ENCODE results near the gene ADAMTS14. TPM values are rescaled to one million over a fixed set of nuclear protein-coding genes. Genes with fewer than 3 reads are reported as not detected.

Gene ADAMTS14
- total and polyA plus RNA-seq, 5 donors from 2014 or later: not detected

DNA sequence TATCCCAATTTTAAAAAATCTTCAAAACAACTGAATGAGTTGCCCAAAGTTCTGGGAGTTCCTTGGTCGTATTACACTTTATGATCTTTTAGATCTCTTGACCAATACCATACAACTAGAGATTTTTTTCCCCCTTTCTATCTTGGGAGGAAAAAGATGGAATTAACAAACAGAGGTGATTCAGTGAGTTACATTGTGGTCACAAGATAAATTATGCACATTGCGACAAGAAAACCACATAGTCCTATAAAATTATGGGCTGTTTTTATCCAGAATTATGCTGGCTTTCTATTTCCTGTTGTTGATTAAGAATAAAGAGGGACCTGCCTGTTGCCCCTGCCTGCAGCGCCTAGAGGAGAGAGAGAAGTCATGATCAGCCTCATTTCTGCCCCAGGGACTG lies 135.2 kb downstream of the ADAMTS14 start:
- H3K4me1 Mint-ChIP-seq: no peaks in the 10 kb centered on the region
- H3K27me3 Mint-ChIP-seq: peaks cover 18% of the 10 kb centered on the region
- DNase-seq: no peak
- H3K27ac ChIP-seq (ENCODE audit: insufficient read depth, low read length, poor library complexity, severe bottlenecking): no peak overlapping the region
- peaks cover 0 to 4% (median 0%) of the 10 kb centered on the region in 7 donors for H3K9me3 Mint-ChIP-seq
- H3K36me3 Mint-ChIP-seq: no peaks in the 10 kb centered on the region
- no peak overlapping the region for H3K4me3 ChIP-seq (ENCODE audit: low read depth, low read length)
- H3K27me3 ChIP-seq (ENCODE audit: control insufficient read depth, insufficient read depth, low read length): peaks cover 3% of the 10 kb centered on the region
- H3K4me1 ChIP-seq (ENCODE audit: control insufficient read depth, insufficient read depth, low read length, poor library complexity, severe bottlenecking): no peaks in the 10 kb centered on the region
- ATAC-seq (ENCODE audit: low read depth in 2 of 2): no peak
- H3K27ac Mint-ChIP-seq: no peak overlapping the region
- no peaks in the 10 kb centered on the region for H3K36me3 ChIP-seq (ENCODE audit: control insufficient read depth, insufficient read depth, low read length)
- no peak overlapping the region for H3K4me3 Mint-ChIP-seq
- no peaks in the 10 kb centered on the region for H3K9me3 ChIP-seq (ENCODE audit: control insufficient read depth in 2 of 2, low read length in 2 of 2)

DNA sequence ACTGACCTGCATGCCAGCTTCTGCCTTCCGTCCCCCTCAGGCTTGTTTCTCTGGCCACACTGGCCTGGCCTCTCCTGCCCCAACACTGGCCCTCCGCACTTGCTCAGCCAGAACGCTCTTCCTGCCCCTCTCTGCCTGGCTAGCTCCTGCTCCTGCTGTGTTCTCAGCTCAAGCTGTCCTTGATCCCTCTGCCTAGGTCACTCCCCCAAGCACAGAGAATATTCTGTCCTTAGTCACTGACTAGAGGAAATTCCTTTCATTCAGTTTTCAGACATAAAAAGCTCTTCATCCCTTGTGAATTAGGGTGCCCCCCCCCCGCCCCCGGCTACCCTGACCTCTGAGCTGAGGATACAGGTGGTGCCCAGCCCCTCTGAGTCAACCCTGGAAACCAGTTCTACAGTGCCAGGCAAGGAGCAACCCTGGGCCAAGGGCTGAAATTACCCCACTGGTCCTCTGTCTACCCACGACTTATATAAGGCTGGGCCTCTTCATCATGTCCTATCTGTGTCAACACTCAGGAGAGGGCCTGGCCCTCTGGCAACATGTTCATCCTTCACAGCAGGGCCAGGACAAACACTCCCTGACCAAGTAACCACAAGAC lies 136.8 kb downstream of the ADAMTS14 start:
- Mint-ChIP-seq H3K4me1 (peaks cover 0 to 2% (median under 1%) of the 10 kb centered on the region in 4 donors), H3K27me3 (peaks cover 18% of the 10 kb centered on the region), H3K27ac (no peak overlapping the region), H3K36me3 (no peaks in the 10 kb centered on the region), H3K9me3 (peaks cover 0 to 4% (median 0%) of the 10 kb centered on the region in 7 donors), H3K4me3 (peak overlapping the region in 1 of 4 donors; percentile 28)
- no peak for DNase-seq
- Histone ChIP-seq H3K27ac (ENCODE audit: insufficient read depth, low read length, poor library complexity, severe bottlenecking) (no peak overlapping the region), H3K27me3 (ENCODE audit: control insufficient read depth, insufficient read depth, low read length) (peaks cover 3% of the 10 kb centered on the region), H3K9me3 (ENCODE audit: control insufficient read depth in 2 of 2, low read length in 2 of 2) (no peaks in the 10 kb centered on the region), H3K4me1 (ENCODE audit: control insufficient read depth, insufficient read depth, low read length, poor library complexity, severe bottlenecking) (no peaks in the 10 kb centered on the region), H3K36me3 (ENCODE audit: control insufficient read depth, insufficient read depth, low read length) (no peaks in the 10 kb centered on the region), H3K4me3 (ENCODE audit: low read depth, low read length) (no peak overlapping the region)
- no peak for ATAC-seq (ENCODE audit: low read depth in 2 of 2)

DNA sequence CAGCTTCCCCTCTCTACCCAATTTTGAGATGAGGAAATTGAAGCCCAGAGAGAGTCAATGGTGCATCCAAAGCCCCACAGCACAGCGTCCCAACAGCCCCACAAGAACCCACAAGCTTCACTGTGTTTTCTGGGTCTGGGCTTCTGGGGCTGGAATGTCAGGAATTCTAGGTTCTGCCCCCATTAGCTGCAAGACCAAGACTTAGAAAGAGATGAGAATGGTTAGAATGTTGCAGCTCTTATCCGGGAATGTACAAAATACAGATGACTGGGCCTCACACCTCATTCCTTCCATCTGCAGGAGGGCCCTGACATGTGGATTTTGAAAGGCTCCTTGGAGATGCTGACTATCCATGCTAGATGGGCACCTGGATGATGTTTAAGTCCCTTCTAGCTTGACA lies 137.4 kb downstream of the ADAMTS14 start:
- Histone ChIP-seq H3K27ac (ENCODE audit: insufficient read depth, low read length, poor library complexity, severe bottlenecking) (no peak overlapping the region), H3K9me3 (ENCODE audit: control insufficient read depth in 2 of 2, low read length in 2 of 2) (no peaks in the 10 kb centered on the region), H3K27me3 (ENCODE audit: control insufficient read depth, insufficient read depth, low read length) (no peaks in the 10 kb centered on the region), H3K4me3 (ENCODE audit: low read depth, low read length) (no peak overlapping the region), H3K4me1 (ENCODE audit: control insufficient read depth, insufficient read depth, low read length, poor library complexity, severe bottlenecking) (no peaks in the 10 kb centered on the region), H3K36me3 (ENCODE audit: control insufficient read depth, insufficient read depth, low read length) (no peaks in the 10 kb centered on the region)
- Mint-ChIP-seq H3K36me3 (no peaks in the 10 kb centered on the region), H3K27ac (no peak overlapping the region), H3K4me3 (no peak overlapping the region), H3K9me3 (peaks cover 0 to 4% (median 0%) of the 10 kb centered on the region in 7 donors), H3K27me3 (peaks cover 18% of the 10 kb centered on the region), H3K4me1 (peaks cover 0 to 7% (median 2%) of the 10 kb centered on the region in 4 donors)
- no peak for ATAC-seq (ENCODE audit: low read depth in 2 of 2)
- no peak for DNase-seq

DNA sequence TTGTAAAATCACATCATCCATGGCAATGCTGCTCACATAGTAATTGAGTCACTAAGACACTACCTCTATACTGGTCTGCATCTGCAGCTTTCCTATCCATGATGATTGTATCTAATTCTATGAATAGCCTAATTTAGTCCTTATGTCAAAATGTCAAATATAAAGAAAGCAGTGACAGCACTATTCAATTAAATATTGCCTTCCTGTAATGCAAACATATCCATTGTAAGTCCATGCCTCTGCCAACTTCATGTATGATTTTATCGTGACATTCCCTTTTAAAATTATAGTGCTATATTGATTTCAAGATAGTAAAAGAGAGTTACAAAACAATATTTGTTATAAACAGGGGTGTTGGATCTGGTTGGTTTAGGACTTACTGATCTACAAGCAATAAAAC lies 138.7 kb downstream of the ADAMTS14 start:
- H3K4me1 ChIP-seq (ENCODE audit: control insufficient read depth, insufficient read depth, low read length, poor library complexity, severe bottlenecking): peaks cover 9% of the 10 kb centered on the region
- H3K27me3 Mint-ChIP-seq: peaks cover 9% of the 10 kb centered on the region
- no peaks in the 10 kb centered on the region for H3K27me3 ChIP-seq (ENCODE audit: control insufficient read depth, insufficient read depth, low read length)
- peaks cover 0 to 16% (median 3%) of the 10 kb centered on the region in 4 donors for H3K4me1 Mint-ChIP-seq
- no peak for ATAC-seq (ENCODE audit: low read depth in 2 of 2)
- H3K4me3 Mint-ChIP-seq: no peak overlapping the region
- H3K9me3 ChIP-seq (ENCODE audit: control insufficient read depth in 2 of 2, low read length in 2 of 2): no peaks in the 10 kb centered on the region
- no peak overlapping the region for H3K27ac ChIP-seq (ENCODE audit: insufficient read depth, low read length, poor library complexity, severe bottlenecking)
- H3K27ac Mint-ChIP-seq: no peak overlapping the region
- H3K9me3 Mint-ChIP-seq: peaks cover 0 to 4% (median 0%) of the 10 kb centered on the region in 7 donors
- no peaks in the 10 kb centered on the region for H3K36me3 Mint-ChIP-seq
- DNase-seq: no peak
- no peak overlapping the region for H3K4me3 ChIP-seq (ENCODE audit: low read depth, low read length)
- H3K36me3 ChIP-seq (ENCODE audit: control insufficient read depth, insufficient read depth, low read length): no peaks in the 10 kb centered on the region

- no peaks in the 10 kb centered on the region for H3K36me3 ChIP-seq (ENCODE audit: control insufficient read depth, insufficient read depth, low read length)
- H3K27ac ChIP-seq (ENCODE audit: insufficient read depth, low read length, poor library complexity, severe bottlenecking): no peak overlapping the region
- H3K27me3 Mint-ChIP-seq: peaks cover 8% of the 10 kb centered on the region
- peak overlapping the region in 2 of 3 donors; percentile 25 to 48 for H3K27ac Mint-ChIP-seq
- peaks cover 15% of the 10 kb centered on the region for H3K4me1 ChIP-seq (ENCODE audit: control insufficient read depth, insufficient read depth, low read length, poor library complexity, severe bottlenecking)
- H3K9me3 Mint-ChIP-seq: peaks cover 0 to 4% (median 0%) of the 10 kb centered on the region in 7 donors
- peaks cover 0 to 23% (median 9%) of the 10 kb centered on the region in 4 donors for H3K4me1 Mint-ChIP-seq
- no peak for ATAC-seq (ENCODE audit: low read depth in 2 of 2)
- DNase-seq: no peak
- H3K4me3 Mint-ChIP-seq: peak overlapping the region in 1 of 4 donors; percentile 82
- no peak overlapping the region for H3K4me3 ChIP-seq (ENCODE audit: low read depth, low read length)
- no peaks in the 10 kb centered on the region for H3K9me3 ChIP-seq (ENCODE audit: control insufficient read depth in 2 of 2, low read length in 2 of 2)
- H3K36me3 Mint-ChIP-seq: no peaks in the 10 kb centered on the region
- H3K27me3 ChIP-seq (ENCODE audit: control insufficient read depth, insufficient read depth, low read length): no peaks in the 10 kb centered on the region
Measured at GRCh38 chr10:70811881-70812280, 139.6 kb downstream of the ADAMTS14 start.

Other genes starting within 250 kb of the ADAMTS14 start
- gene NODAL, start 230.8 kb upstream of the ADAMTS14 start, total RNA-seq: not detected
- under 1 TPM in 3 of 4 donors, not detected in 1; 0.09 to 0.22 (median 0.17) TPM for gene NODAL, start 230.8 kb upstream of the ADAMTS14 start, polyA plus RNA-seq
- gene PALD1, start 193.7 kb upstream of the ADAMTS14 start, total RNA-seq: not detected
- gene PALD1, start 193.7 kb upstream of the ADAMTS14 start, polyA plus RNA-seq: not detected
- 32.4 TPM for gene PRF1, start 69.8 kb upstream of the ADAMTS14 start, total RNA-seq
- 100 to 1,000 TPM; 130 to 187 (median 154) TPM for gene PRF1, start 69.8 kb upstream of the ADAMTS14 start, polyA plus RNA-seq
- gene TBATA, start 112.9 kb downstream of the ADAMTS14 start, total RNA-seq: not detected
- gene TBATA, start 112.9 kb downstream of the ADAMTS14 start, polyA plus RNA-seq: not detected
- 30.4 TPM for gene SGPL1, start 143.4 kb downstream of the ADAMTS14 start, total RNA-seq
- 10 to 100 TPM; 12.8 to 16.8 (median 14.9) TPM for gene SGPL1, start 143.4 kb downstream of the ADAMTS14 start, polyA plus RNA-seq
- gene PCBD1, start 216.1 kb downstream of the ADAMTS14 start, total RNA-seq: 14.0 TPM
- 10 to 100 TPM; 28.1 to 41.7 (median 32.0) TPM for gene PCBD1, start 216.1 kb downstream of the ADAMTS14 start, polyA plus RNA-seq

Measured in CD4-positive, CD25-positive, alpha-beta regulatory T cell (primary cell).